Parathyroid adenoma (tissue), 2 donors: Measurements from ENCODE around the gene CTNND2.

ENCODE experiments used
- H2AFZ ChIP-seq: fragments of 300-600 bp; sonication (generic); one replicate; pipeline ENCODE4 v1.7.0; 2017; ENCODE audit warnings: antibody characterized with exemption, mild to moderate bottlenecking
- H3K27ac ChIP-seq: fragments of 300-600 bp; sonication (generic); one replicate; pipeline ENCODE4 v1.7.0; 2017
- H3K27me3 ChIP-seq: fragments of 300-600 bp; sonication (generic); one replicate; pipeline ENCODE4 v1.7.0; 2017; ENCODE audit warnings: low read length; ENCODE audit not compliant: control insufficient read depth, insufficient read depth
- H3K36me3 ChIP-seq: fragments of 300-600 bp; sonication (generic); one replicate; pipeline ENCODE4 v1.7.0; 2017; ENCODE audit warnings: low read length; ENCODE audit not compliant: control insufficient read depth, insufficient read depth
- H3K4me1 ChIP-seq: fragments of 300-600 bp; sonication (generic); one replicate; pipeline ENCODE4 v1.7.0; 2017; ENCODE audit warnings: control low read depth
- H3K4me2 ChIP-seq: fragments of 300-600 bp; sonication (generic); one replicate; pipeline ENCODE4 v1.7.0; 2017; ENCODE audit warnings: low read length
- H3K4me3 ChIP-seq: fragments of 300-600 bp; sonication (generic); one replicate; pipeline ENCODE4 v1.7.0; 2017; ENCODE audit warnings: low read depth, low read length
- H3K79me2 ChIP-seq: fragments of 300-600 bp; sonication (generic); one replicate; pipeline ENCODE4 v1.7.0; 2017; ENCODE audit warnings: control low read depth
- H3K9ac ChIP-seq: fragments of 300-600 bp; sonication (generic); one replicate; pipeline ENCODE4 v1.7.0; 2017; ENCODE audit warnings: mild to moderate bottlenecking
- H3K9me3 ChIP-seq: fragments of 300-600 bp; sonication (generic); one replicate; pipeline ENCODE4 v1.7.0; 2017; ENCODE audit warnings: low read length; ENCODE audit not compliant: control insufficient read depth
- CTCF ChIP-seq: fragments of 300-600 bp; sonication (generic); IDR thresholded peaks from one replicate; pipeline ENCODE4 v1.7.0; 2017; ENCODE audit warnings: antibody characterized with exemption, mild to moderate bottlenecking
- donor health status: primary hyperparathyroidism.

The CTNND2 gene

GRCh38 chr5:11497651-11498050 lies 406.6 kb downstream of the CTNND2 start:
- no peak overlapping the region for H3K27ac ChIP-seq
- TF ChIP-seq CTCF: no peak
- no peaks in the 10 kb centered on the region for H3K36me3 ChIP-seq
- H2AFZ ChIP-seq: no peak overlapping the region
- H3K9me3 ChIP-seq: no peaks in the 10 kb centered on the region
- no peaks in the 10 kb centered on the region for H3K27me3 ChIP-seq
- H3K9ac ChIP-seq: no peak overlapping the region
- no peaks in the 10 kb centered on the region for H3K4me1 ChIP-seq
- no peak overlapping the region for H3K4me2 ChIP-seq
- no peaks in the 10 kb centered on the region for H3K79me2 ChIP-seq
- no peak overlapping the region for H3K4me3 ChIP-seq

GRCh38 chr5:11496137-11496719 lies 408.0 kb downstream of the CTNND2 start:
- no peaks in the 10 kb centered on the region for H3K27me3 ChIP-seq
- no peaks in the 10 kb centered on the region for H3K36me3 ChIP-seq
- no peaks in the 10 kb centered on the region for H3K9me3 ChIP-seq
- no peak overlapping the region for H2AFZ ChIP-seq
- no peak overlapping the region for H3K9ac ChIP-seq
- TF ChIP-seq CTCF: no peak
- H3K27ac ChIP-seq: no peak overlapping the region
- H3K4me2 ChIP-seq: no peak overlapping the region
- no peak overlapping the region for H3K4me3 ChIP-seq
- H3K79me2 ChIP-seq: no peaks in the 10 kb centered on the region
- H3K4me1 ChIP-seq: no peaks in the 10 kb centered on the region

- Histone ChIP-seq H3K27ac (no peak overlapping the region), H3K36me3 (no peaks in the 10 kb centered on the region)
These were observed 409.9 kb downstream of the CTNND2 start for GRCh38 chr5:11494340-11494739.

GRCh38 chr5:11491404-11492075 lies 412.7 kb downstream of the CTNND2 start:
- Histone ChIP-seq H3K27me3 (no peaks in the 10 kb centered on the region), H2AFZ (no peak overlapping the region), H3K9ac (no peak overlapping the region), H3K27ac (no peak overlapping the region), H3K79me2 (no peaks in the 10 kb centered on the region), H3K36me3 (no peaks in the 10 kb centered on the region), H3K4me3 (no peak overlapping the region), H3K9me3 (no peaks in the 10 kb centered on the region), H3K4me2 (no peak overlapping the region), H3K4me1 (no peaks in the 10 kb centered on the region)
- no peak for TF ChIP-seq CTCF

More at GRCh38 chr5:11494340-11494739, 409.9 kb downstream of the CTNND2 start:
- Histone ChIP-seq H3K27me3 (no peaks in the 10 kb centered on the region), H3K4me3 (no peak overlapping the region), H3K4me2 (no peak overlapping the region), H3K79me2 (no peaks in the 10 kb centered on the region), H2AFZ (no peak overlapping the region), H3K4me1 (no peaks in the 10 kb centered on the region), H3K9ac (no peak overlapping the region), H3K9me3 (no peaks in the 10 kb centered on the region)
- TF ChIP-seq CTCF: no peak

GRCh38 chr5:11483630-11484029 lies 420.6 kb downstream of the CTNND2 start:
- no peak for TF ChIP-seq CTCF
- H3K4me2 ChIP-seq: no peak overlapping the region
- H3K4me3 ChIP-seq: no peak overlapping the region
- H3K36me3 ChIP-seq: no peaks in the 10 kb centered on the region
- no peak overlapping the region for H3K9ac ChIP-seq
- no peaks in the 10 kb centered on the region for H3K9me3 ChIP-seq
- no peaks in the 10 kb centered on the region for H3K4me1 ChIP-seq
- H2AFZ ChIP-seq: no peak overlapping the region
- H3K27ac ChIP-seq: no peak overlapping the region
- no peaks in the 10 kb centered on the region for H3K79me2 ChIP-seq
- H3K27me3 ChIP-seq: no peaks in the 10 kb centered on the region
